Ovary (tissue), 9 donors: ENCODE measurements around the gene TBC1D5. TPM values are rescaled to one million over a fixed set of nuclear protein-coding genes. Genes with fewer than 3 reads are reported as not detected.
"Not testable (repeated sequence)": the region's sequence is repeated elsewhere in the genome, so short reads cannot be mapped to it uniquely, and the experiment has no call there.

Experiments used
- DNase-seq, 5 donors: peaks; one replicate each; pipeline ENCODE4 v3.0.0-alpha.2; 2019 to 2020
- H3K27ac ChIP-seq, 2 donors: fragments of 200-600 bp; one replicate each; pipeline versions ENCODE4 v1.5.1 to v1.8.0; 2019 to 2022
- H3K27me3 ChIP-seq: fragments of 200-600 bp; one replicate; pipeline ENCODE4 v1.8.0; 2022
- H3K36me3 ChIP-seq: fragments of 200-600 bp; sonication (generic); one replicate; pipeline ENCODE4 v1.5.1; 2019
- H3K4me1 ChIP-seq: one replicate; pipeline ENCODE4 v1.8.1; 2013; ENCODE audit warnings: mild to moderate bottlenecking, moderate library complexity; ENCODE audit not compliant: insufficient read depth
- H3K4me3 ChIP-seq: fragments of 200-600 bp; sonication (generic); one replicate; pipeline ENCODE4 v1.5.1; 2017
- H3K9me3 ChIP-seq, 2 donors: fragments of 200-600 bp in 1 of 2; sonication (generic) in 1 of 2; one replicate each; pipeline versions ENCODE4 v1.5.1 to v1.8.1; 2013 to 2019; ENCODE audit warnings: mild to moderate bottlenecking in 1 of 2, moderate library complexity in 1 of 2
- EP300 ChIP-seq: sonication (generic); formaldehyde crosslinking; IDR thresholded peaks from one replicate; pipeline ENCODE4 v1.6.1; 2017; ENCODE audit warnings: antibody characterized with exemption
- POLR2A ChIP-seq: fragments of 450-650 bp; IDR thresholded peaks from one replicate; pipeline ENCODE4 v1.6.1; 2017; ENCODE audit warnings: antibody characterized with exemption, mild to moderate bottlenecking, moderate library complexity
- WGBS, 3 donors: extraction: QIAGEN DNeasy Blood & Tissue Kit in 1 of 3; methylation state at CpG; one replicate each; pipeline versions ENCODE4 v1.1.5 to v1.1.7; 2013 to 2017; 5-methylcytosine and 5-hydroxymethylcytosine counted together
- intact Hi-C, 4 donors: fragments of 100-400 bp; cut with DNase I; formaldehyde crosslinking; loops; one replicate each; pipeline versions ENCODE4 v1.11.0 to v1.15.1; 2022 to 2023
- polyA plus RNA-seq, 2 donors: library from polyadenylated mRNA; stranded (reverse); fragments of 200-250 nt in 1 of 2; fragments of 350-450 nt in 1 of 2; fragmentation: Illumina TruSeq in 1 of 2; extraction: RNeasy Lipid Tissue Mini Kit (QIAGEN cat#74804) in 1 of 2; gene quantifications; one replicate each; pipeline ENCODE4 v1.2.3, GENCODE V29; 2013 to 2014
- total RNA-seq, 7 donors: library from RNA; depleted of rRNA in 2 of 7; stranded (reverse); fragments of >200 nt in 2 of 7; fragmentation: NEBNext Ultra II Directional in 3 of 7; extraction: Animal tissue kit (Norgen Biotek cat#: 25700) in 3 of 7; gene quantifications; one replicate each; pipeline versions ENCODE4 v1.1.0 to v1.2.4, GENCODE V29; 2016 to 2023
- TF ChIP-seq, protein P1 (sequence below), 3 donors: fragments of 450-650 bp in 2 of 3; fragments of 200-600 bp in 1 of 3; IDR thresholded peaks; one replicate each; pipeline versions ENCODE4 v1.5.1 to v1.8.0; 2016 to 2022; ENCODE audit warnings: antibody characterized with exemption in 3 of 3, mild to moderate bottlenecking in 1 of 3
- donor health status: DM: no; HTN: no; CAD: no; lungs with moderate emphysema.
- donor health status: DM: no; HTN: no; CAD: no.
- donor health status: Bipolar disorder and iron deficiency.
- donor health status: DM: yes; HTN: yes; CAD: no.
- donor health status: DM: no; HTN: no; CAD: no.
- donor health status: DM: yes; HTN: yes; CAD: no.

Gene TBC1D5
- total and polyA plus RNA-seq, 9 donors = 20.7 to 73.5 (median 61.0) TPM

DNA sequence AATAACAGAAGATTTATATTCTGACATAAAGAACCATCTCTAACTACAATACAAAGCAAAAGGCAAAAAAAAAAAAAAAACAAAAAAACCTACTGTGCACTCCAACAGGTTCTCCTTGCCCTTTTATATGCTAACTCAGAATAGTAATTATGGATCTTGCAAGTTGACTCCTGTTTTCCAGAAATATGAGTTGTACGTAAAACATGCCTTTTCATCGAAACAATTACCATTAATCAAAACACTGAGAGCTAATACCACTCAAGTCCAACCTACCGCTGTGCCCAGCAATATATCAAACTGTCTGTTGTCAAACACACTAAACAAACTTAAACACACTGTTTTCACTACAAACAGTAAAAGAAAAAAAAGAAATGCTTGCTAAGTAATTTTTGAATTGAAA, 389.8 kb downstream of the TBC1D5 start:
- no peak for DNase-seq
- H3K27me3 ChIP-seq = no peaks in the 10 kb centered on the region
- no peaks in the 10 kb centered on the region for H3K36me3 ChIP-seq
- TF ChIP-seq, protein P1, sequence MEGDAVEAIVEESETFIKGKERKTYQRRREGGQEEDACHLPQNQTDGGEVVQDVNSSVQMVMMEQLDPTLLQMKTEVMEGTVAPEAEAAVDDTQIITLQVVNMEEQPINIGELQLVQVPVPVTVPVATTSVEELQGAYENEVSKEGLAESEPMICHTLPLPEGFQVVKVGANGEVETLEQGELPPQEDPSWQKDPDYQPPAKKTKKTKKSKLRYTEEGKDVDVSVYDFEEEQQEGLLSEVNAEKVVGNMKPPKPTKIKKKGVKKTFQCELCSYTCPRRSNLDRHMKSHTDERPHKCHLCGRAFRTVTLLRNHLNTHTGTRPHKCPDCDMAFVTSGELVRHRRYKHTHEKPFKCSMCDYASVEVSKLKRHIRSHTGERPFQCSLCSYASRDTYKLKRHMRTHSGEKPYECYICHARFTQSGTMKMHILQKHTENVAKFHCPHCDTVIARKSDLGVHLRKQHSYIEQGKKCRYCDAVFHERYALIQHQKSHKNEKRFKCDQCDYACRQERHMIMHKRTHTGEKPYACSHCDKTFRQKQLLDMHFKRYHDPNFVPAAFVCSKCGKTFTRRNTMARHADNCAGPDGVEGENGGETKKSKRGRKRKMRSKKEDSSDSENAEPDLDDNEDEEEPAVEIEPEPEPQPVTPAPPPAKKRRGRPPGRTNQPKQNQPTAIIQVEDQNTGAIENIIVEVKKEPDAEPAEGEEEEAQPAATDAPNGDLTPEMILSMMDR (IDR thresholded peaks at IDR 0.05) = no peak
- TF ChIP-seq POLR2A (no peak), EP300 (no peak)
- no peak overlapping the region for H3K27ac ChIP-seq
- H3K4me1 ChIP-seq = peaks cover 1% of the 10 kb centered on the region
- intact Hi-C loops = no loop called here
- WGBS, 3 donors = 95 to 99% (median 97%) methylated on average over 3 of the region's 3 CpGs
- no peak overlapping the region for H3K4me3 ChIP-seq
- H3K9me3 ChIP-seq = no peaks in the 10 kb centered on the region

- H3K36me3 ChIP-seq, H3K27me3 ChIP-seq, H3K27ac ChIP-seq, H3K4me3 ChIP-seq, DNase-seq, intact Hi-C loops, H3K4me1 ChIP-seq, H3K9me3 ChIP-seq: not testable (repeated sequence)
- 94 to 98% (median 95%) methylated on average over 4 of the region's 4 CpGs for WGBS, 3 donors
Measured at GRCh38 chr3:17351193-17351592, 391.2 kb downstream of the TBC1D5 start.

DNA sequence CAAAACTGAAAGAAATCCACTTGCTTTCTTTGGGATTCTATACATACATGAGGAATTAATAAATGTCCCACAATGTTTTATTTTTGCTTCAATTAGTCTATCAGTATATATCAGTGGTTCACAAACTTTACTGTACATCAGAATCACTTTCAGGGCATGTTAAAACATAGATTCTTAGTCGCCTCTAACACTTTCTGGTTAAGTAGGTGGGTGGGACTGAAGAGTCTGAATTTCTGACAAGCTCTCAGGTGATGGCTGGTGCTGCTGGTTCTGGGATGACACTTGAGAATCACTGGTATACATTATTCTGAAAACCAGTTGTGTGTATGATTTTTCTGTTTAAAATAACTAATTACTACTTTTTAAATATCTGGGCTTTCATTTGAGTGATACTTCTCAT, 393.3 kb downstream of the TBC1D5 start:
- DNase-seq = no peak
- intact Hi-C loops = no loop called here
- no peaks in the 10 kb centered on the region for H3K36me3 ChIP-seq
- TF ChIP-seq, protein P1 (IDR thresholded peaks at IDR 0.05) = no peak
- TF ChIP-seq EP300 (no peak), POLR2A (no peak)
- WGBS, 3 donors = 95 to 98% (median 96%) methylated on average over 1 of the region's 1 CpG
- no peaks in the 10 kb centered on the region for H3K27me3 ChIP-seq
- H3K27ac ChIP-seq = no peak overlapping the region
- no peaks in the 10 kb centered on the region for H3K9me3 ChIP-seq
- H3K4me1 ChIP-seq = no peaks in the 10 kb centered on the region
- H3K4me3 ChIP-seq = no peak overlapping the region

DNA sequence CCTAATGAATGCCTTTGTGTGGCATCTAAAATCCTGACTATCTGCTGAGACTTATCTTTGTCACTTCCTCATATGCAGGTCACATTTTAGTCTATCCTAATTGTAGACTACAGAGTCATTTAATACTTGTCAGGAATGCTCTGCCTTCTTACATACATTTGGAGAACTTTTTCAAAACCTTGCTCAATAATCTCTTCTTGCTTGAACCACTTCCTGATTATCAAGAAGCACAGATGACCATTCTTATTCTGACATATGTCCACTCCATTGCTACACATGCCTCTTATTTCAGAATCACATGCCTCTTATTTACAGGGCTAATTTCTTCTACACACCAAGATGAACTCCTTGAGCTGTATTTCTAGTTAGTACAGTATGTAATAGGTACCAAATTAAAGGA, 400.3 kb downstream of the TBC1D5 start:
- no peak overlapping the region for H3K4me3 ChIP-seq

DNA sequence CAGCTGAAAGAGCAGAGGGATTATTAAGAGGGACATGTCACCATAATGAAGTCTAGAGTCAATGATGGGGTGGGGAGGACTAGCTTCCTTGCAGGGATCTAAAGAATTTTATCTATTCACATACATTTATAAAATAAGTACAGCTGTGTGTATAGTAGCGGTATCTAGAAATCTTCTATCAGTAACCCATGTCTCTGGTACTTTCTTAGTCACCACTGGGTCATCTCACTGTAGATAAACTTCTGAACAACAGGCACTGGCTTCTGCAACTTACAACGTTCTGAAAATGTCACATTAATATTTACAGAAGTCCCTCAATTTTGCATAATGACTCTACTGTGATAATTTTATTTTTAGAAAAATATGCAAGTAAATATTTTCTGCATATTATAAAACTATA, 401.7 kb downstream of the TBC1D5 start:
- TF ChIP-seq, protein P1 (IDR thresholded peaks at IDR 0.05) = no peak
- TF ChIP-seq EP300 = no peak
- no peak for TF ChIP-seq POLR2A
- H3K4me3 ChIP-seq = no peak overlapping the region
- whole genome bisulfite sequencing, 3 donors = 79 to 85% (median 82%) methylated on average over 2 of the region's 2 CpGs
- H3K27me3 ChIP-seq = no peaks in the 10 kb centered on the region
- H3K9me3 ChIP-seq = no peaks in the 10 kb centered on the region
- no peaks in the 10 kb centered on the region for H3K4me1 ChIP-seq
- no peak for DNase-seq
- H3K36me3 ChIP-seq = no peaks in the 10 kb centered on the region
- intact Hi-C loops = no loop called here
- no peak overlapping the region for H3K27ac ChIP-seq

More for the DNA sequence above, 400.3 kb downstream of the TBC1D5 start:
- H3K4me1 ChIP-seq = no peaks in the 10 kb centered on the region
- intact Hi-C loops = no loop called here
- no peaks in the 10 kb centered on the region for H3K27me3 ChIP-seq
- no peak overlapping the region for H3K27ac ChIP-seq
- no peak for DNase-seq
- H3K36me3 ChIP-seq = no peaks in the 10 kb centered on the region
- H3K9me3 ChIP-seq = no peaks in the 10 kb centered on the region
- TF ChIP-seq, protein P1 (IDR thresholded peaks at IDR 0.05) = no peak
- TF ChIP-seq EP300 = no peak
- TF ChIP-seq POLR2A = no peak
